Caco-2 (cell line): ENCODE results near the gene MAP3K4. TPM values are rescaled to one million over a fixed set of nuclear protein-coding genes. Genes with fewer than 3 reads are reported as not detected.

Source experiments
- BruUV-seq: library from RNA; stranded (reverse); fragments of 400-500 nt; replicated peaks from 2 replicates; lab custom pipeline; 2021; lab: Mats Ljungman, UMichigan
- CTCF ChIA-PET: fragments of 300-600 bp; sonication (Branson Sonifier 250); formaldehyde crosslinking; loops from one replicate; lab custom pipeline; 2022; ENCODE audit warnings: antibody characterized with exemption; lab: Charles Lee
- POLR2A ChIA-PET: fragments of 300-600 bp; sonication (Branson Sonifier 250); formaldehyde crosslinking; loops from one replicate; lab custom pipeline; 2022; ENCODE audit warnings: antibody characterized with exemption; lab: Charles Lee
- DNase-seq, 2 experiments: peaks; one replicate each; pipeline versions ENCODE4 v3.0.0 to v3.0.0-alpha.2; 2020 to 2022
- H3K27me3 ChIP-seq: replicated peaks from 2 replicates; pipeline ENCODE4 v1.6.0; 2011; ENCODE audit warnings: low read length; ENCODE audit not compliant: control insufficient read depth, insufficient read depth
- H3K36me3 ChIP-seq: 2 replicates; pipeline ENCODE4 v1.5.1; 2011; ENCODE audit warnings: low read length; ENCODE audit not compliant: control insufficient read depth, insufficient read depth
- H3K4me1 ChIP-seq: fragments of 250-450 bp; sonication (Bioruptor Pico); 2 replicates; pipeline ENCODE4 v1.5.1; 2020; ENCODE audit warnings: mild to moderate bottlenecking
- H3K4me3 ChIP-seq: 2 replicates; pipeline ENCODE4 v1.5.1; 2011; ENCODE audit warnings: low read depth, mild to moderate bottlenecking, control low read depth, low read length
- H3K9me3 ChIP-seq: fragments of 250-450 bp; sonication (Bioruptor Pico); 2 replicates; pipeline ENCODE4 v1.5.1; 2020; ENCODE audit warnings: mild to moderate bottlenecking, moderate library complexity
- H3K27ac Mint-ChIP-seq: one replicate; pipeline ENCODE4 v1.8.0; 2022; ENCODE audit warnings: mixed read lengths; ENCODE audit not compliant: unreplicated experiment
- H3K27me3 Mint-ChIP-seq: one replicate; pipeline ENCODE4 v1.8.0; 2022; ENCODE audit warnings: mixed read lengths; ENCODE audit not compliant: insufficient read depth, unreplicated experiment
- H3K36me3 Mint-ChIP-seq: one replicate; pipeline ENCODE4 v1.8.0; 2022; ENCODE audit warnings: mild to moderate bottlenecking, mixed read lengths; ENCODE audit not compliant: insufficient read depth, unreplicated experiment
- H3K4me1 Mint-ChIP-seq: one replicate; pipeline ENCODE4 v1.8.0; 2022; ENCODE audit warnings: low read depth, mixed read lengths; ENCODE audit not compliant: unreplicated experiment
- H3K4me3 Mint-ChIP-seq: one replicate; pipeline ENCODE4 v1.8.0; 2022; ENCODE audit warnings: mild to moderate bottlenecking, moderate library complexity, mixed read lengths; ENCODE audit not compliant: unreplicated experiment
- H3K9me3 Mint-ChIP-seq: one replicate; pipeline ENCODE4 v1.8.0; 2022; ENCODE audit warnings: mixed read lengths; ENCODE audit not compliant: unreplicated experiment
- CTCF ChIP-seq, 2 experiments: fragments of 200-600 bp in 1 of 2; IDR thresholded peaks; 1 replicate in 1 of 2; 2 replicates in 1 of 2; pipeline versions ENCODE4 v1.5.1 to v1.8.0; 2011 to 2022; ENCODE audit warnings: antibody characterized with exemption in 1 of 2, control low read depth in 1 of 2, inconsistent platforms in 1 of 2, low read depth in 1 of 2, low read length in 1 of 2, mild to moderate bottlenecking in 1 of 2, moderate library complexity in 1 of 2; ENCODE audit not compliant: insufficient read depth in 1 of 2, severe bottlenecking in 1 of 2, unreplicated experiment in 1 of 2
- intact Hi-C: fragments of 100-400 bp; cut with micrococcal nuclease; formaldehyde crosslinking; loops from one replicate; pipeline ENCODE4 v1.10.0; 2022; ENCODE audit not compliant: unreplicated experiment
- total RNA-seq: library from RNA; stranded (reverse); gene quantifications from 2 replicates; pipeline ENCODE4 v1.2.3, GENCODE V29; 2022

MAP3K4 gene
- total RNA-seq, 1 experiment from 2014 or later = 34.3 TPM

- no peak for TF ChIP-seq CTCF (IDR thresholded peaks at IDR 0.05; ENCODE audit: insufficient read depth in 1 of 2, low read depth in 1 of 2, low read length in 1 of 2, severe bottlenecking in 1 of 2, unreplicated experiment in 1 of 2)
- Histone ChIP-seq H3K4me3 (no peak overlapping the region), H3K9me3 (no peaks in the 10 kb centered on the region), H3K4me1 (no peaks in the 10 kb centered on the region), H3K36me3 (no peaks in the 10 kb centered on the region), H3K27me3 (no peaks in the 10 kb centered on the region)
- no peaks in the 10 kb centered on the region for H3K36me3 Mint-ChIP-seq
- H3K9me3 Mint-ChIP-seq = no peaks in the 10 kb centered on the region
- ChIA-PET CTCF (no interaction called here), POLR2A (no interaction called here)
- intact Hi-C loops = no loop called here
- no peak for DNase-seq
- H3K4me1 Mint-ChIP-seq = no peaks in the 10 kb centered on the region
- no peak overlapping the region for H3K4me3 Mint-ChIP-seq
- no peaks in the 10 kb centered on the region for H3K27me3 Mint-ChIP-seq
- H3K27ac Mint-ChIP-seq = no peak overlapping the region
- no TSS peak for BruUV-seq
Observed at GRCh38 chr6:161064915-161065314, 73.3 kb downstream of the MAP3K4 start.

- Mint-ChIP-seq H3K9me3 (no peaks in the 10 kb centered on the region), H3K36me3 (no peaks in the 10 kb centered on the region), H3K4me1 (no peaks in the 10 kb centered on the region), H3K4me3 (no peak overlapping the region), H3K27me3 (no peaks in the 10 kb centered on the region), H3K27ac (no peak overlapping the region)
- intact Hi-C loops = no loop called here
- Histone ChIP-seq H3K4me3 (no peak overlapping the region), H3K9me3 (no peaks in the 10 kb centered on the region), H3K36me3 (no peaks in the 10 kb centered on the region), H3K4me1 (no peaks in the 10 kb centered on the region), H3K27me3 (no peaks in the 10 kb centered on the region)
- no peak for TF ChIP-seq CTCF (IDR thresholded peaks at IDR 0.05; ENCODE audit: insufficient read depth in 1 of 2, low read depth in 1 of 2, low read length in 1 of 2, severe bottlenecking in 1 of 2, unreplicated experiment in 1 of 2)
- POLR2A ChIA-PET = no interaction called here
- CTCF ChIA-PET = no interaction called here
- DNase-seq = no peak
- BruUV-seq = no TSS peak
Observed at GRCh38 chr6:161066511-161066910, 74.9 kb downstream of the MAP3K4 start.

- Histone ChIP-seq H3K4me3 (no peak overlapping the region), H3K4me1 (no peaks in the 10 kb centered on the region), H3K27me3 (no peaks in the 10 kb centered on the region), H3K9me3 (no peaks in the 10 kb centered on the region), H3K36me3 (no peaks in the 10 kb centered on the region)
- CTCF ChIA-PET = no interaction called here
- POLR2A ChIA-PET = no interaction called here
- Mint-ChIP-seq H3K9me3 (no peaks in the 10 kb centered on the region), H3K27ac (no peak overlapping the region), H3K27me3 (no peaks in the 10 kb centered on the region), H3K36me3 (no peaks in the 10 kb centered on the region), H3K4me1 (no peaks in the 10 kb centered on the region), H3K4me3 (no peak overlapping the region)
- no peak for TF ChIP-seq CTCF (IDR thresholded peaks at IDR 0.05; ENCODE audit: insufficient read depth in 1 of 2, low read depth in 1 of 2, low read length in 1 of 2, severe bottlenecking in 1 of 2, unreplicated experiment in 1 of 2)
- intact Hi-C loops = no loop called here
- BruUV-seq = no TSS peak
- DNase-seq = no peak
Observed at GRCh38 chr6:161067749-161068148, 76.2 kb downstream of the MAP3K4 start.
